Measurements from ENCODE around the gene PAX6.

The PAX6 gene

GRCh38 chr11:31796499-31797189 lies 14.5 kb downstream of the PAX6 start:
- TF ChIP-seq CTCF (IDR thresholded peaks at IDR 0.05; ENCODE audit: borderline replicate concordance, insufficient read depth, low read depth, low read length): no peak
- H3K4me3 ChIP-seq (ENCODE audit: low read depth, low read length): no peak overlapping the region

- no peak for TF ChIP-seq CTCF (IDR thresholded peaks at IDR 0.05; ENCODE audit: borderline replicate concordance, insufficient read depth, low read depth, low read length)
Measured at GRCh38 chr11:31795706-31796498, 15.2 kb downstream of the PAX6 start.

GRCh38 chr11:31794548-31794947 lies 16.6 kb downstream of the PAX6 start:
- no peak for TF ChIP-seq CTCF (IDR thresholded peaks at IDR 0.05; ENCODE audit: borderline replicate concordance, insufficient read depth, low read depth, low read length)
- no peak overlapping the region for H3K4me3 ChIP-seq (ENCODE audit: low read depth, low read length)

More at GRCh38 chr11:31795706-31796498, 15.2 kb downstream of the PAX6 start:
- no peak overlapping the region for H3K4me3 ChIP-seq (ENCODE audit: low read depth, low read length)

- TF ChIP-seq CTCF (IDR thresholded peaks at IDR 0.05; ENCODE audit: borderline replicate concordance, insufficient read depth, low read depth, low read length): no peak
- H3K4me3 ChIP-seq (ENCODE audit: low read depth, low read length): no peak overlapping the region
Measured at GRCh38 chr11:31793264-31793663, 17.9 kb downstream of the PAX6 start.

GRCh38 chr11:31792456-31792855 lies 18.7 kb downstream of the PAX6 start:
- H3K4me3 ChIP-seq (ENCODE audit: low read depth, low read length): no peak overlapping the region
- no peak for TF ChIP-seq CTCF (IDR thresholded peaks at IDR 0.05; ENCODE audit: borderline replicate concordance, insufficient read depth, low read depth, low read length)

- H3K4me3 ChIP-seq (ENCODE audit: low read depth, low read length): no peak overlapping the region
- no peak for TF ChIP-seq CTCF (IDR thresholded peaks at IDR 0.05; ENCODE audit: borderline replicate concordance, insufficient read depth, low read depth, low read length)
Measured at GRCh38 chr11:31792036-31792435, 19.1 kb downstream of the PAX6 start.

- H3K4me3 ChIP-seq (ENCODE audit: low read depth, low read length): no peak overlapping the region
Measured at GRCh38 chr11:31790649-31791048, 20.5 kb downstream of the PAX6 start.

More at GRCh38 chr11:31790649-31791048, 20.5 kb downstream of the PAX6 start:
- TF ChIP-seq CTCF (IDR thresholded peaks at IDR 0.05; ENCODE audit: borderline replicate concordance, insufficient read depth, low read depth, low read length): no peak
